C4-2B (cell line): ENCODE results near the gene ADISSP.
A peak's percentile ranks its signal among the peaks of the same experiment; 100 is the strongest.

Experiments used
- H3K27ac ChIP-seq: fragments of 450-650 bp; 2 replicates; pipeline ENCODE4 v1.5.1; 2017
- ZFX ChIP-seq: fragments of 450-650 bp; IDR thresholded peaks from 2 replicates; pipeline ENCODE4 v1.6.1; 2017
- TF ChIP-seq, protein P1 (sequence below): fragments of 450-650 bp; conservative IDR thresholded peaks from 2 replicates; pipeline ENCODE4 v1.5.1; 2017; ENCODE audit warnings: mild to moderate bottlenecking

ADISSP gene

DNA sequence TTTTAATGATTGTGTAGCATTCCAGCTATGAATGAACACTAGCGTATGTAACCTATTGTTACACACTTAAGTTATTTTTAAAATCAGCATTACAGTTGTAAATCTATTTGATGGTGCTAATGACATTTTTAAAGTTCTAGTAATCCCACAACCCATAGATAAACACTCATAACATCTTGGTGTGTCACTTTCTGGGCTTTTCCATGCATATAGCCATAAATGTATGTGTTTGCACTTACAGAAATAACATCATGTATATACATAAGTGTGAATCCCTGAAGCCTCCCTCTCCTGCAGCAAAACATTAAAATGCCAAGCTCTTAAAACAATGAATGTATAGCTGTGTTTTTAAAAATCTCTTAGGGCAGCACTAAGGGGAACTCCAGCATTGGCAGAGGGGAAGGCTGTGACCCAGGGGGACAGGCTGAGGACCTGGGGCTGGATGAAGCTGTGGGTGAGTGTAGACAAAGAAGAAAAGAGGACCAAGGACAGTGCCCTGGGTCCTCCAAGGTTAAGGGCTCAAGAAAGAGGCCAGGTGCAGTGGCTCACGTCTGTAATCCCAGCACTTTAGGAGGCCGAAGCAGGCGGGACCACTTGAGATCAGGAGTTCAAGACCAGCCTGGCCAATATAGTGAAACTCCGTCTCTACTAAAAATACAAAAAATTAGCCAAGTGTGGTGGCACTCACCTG is 19.9 kb upstream of the ADISSP start:
- TF ChIP-seq, protein P1, sequence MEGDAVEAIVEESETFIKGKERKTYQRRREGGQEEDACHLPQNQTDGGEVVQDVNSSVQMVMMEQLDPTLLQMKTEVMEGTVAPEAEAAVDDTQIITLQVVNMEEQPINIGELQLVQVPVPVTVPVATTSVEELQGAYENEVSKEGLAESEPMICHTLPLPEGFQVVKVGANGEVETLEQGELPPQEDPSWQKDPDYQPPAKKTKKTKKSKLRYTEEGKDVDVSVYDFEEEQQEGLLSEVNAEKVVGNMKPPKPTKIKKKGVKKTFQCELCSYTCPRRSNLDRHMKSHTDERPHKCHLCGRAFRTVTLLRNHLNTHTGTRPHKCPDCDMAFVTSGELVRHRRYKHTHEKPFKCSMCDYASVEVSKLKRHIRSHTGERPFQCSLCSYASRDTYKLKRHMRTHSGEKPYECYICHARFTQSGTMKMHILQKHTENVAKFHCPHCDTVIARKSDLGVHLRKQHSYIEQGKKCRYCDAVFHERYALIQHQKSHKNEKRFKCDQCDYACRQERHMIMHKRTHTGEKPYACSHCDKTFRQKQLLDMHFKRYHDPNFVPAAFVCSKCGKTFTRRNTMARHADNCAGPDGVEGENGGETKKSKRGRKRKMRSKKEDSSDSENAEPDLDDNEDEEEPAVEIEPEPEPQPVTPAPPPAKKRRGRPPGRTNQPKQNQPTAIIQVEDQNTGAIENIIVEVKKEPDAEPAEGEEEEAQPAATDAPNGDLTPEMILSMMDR, result no peak
- no peak for TF ChIP-seq ZFX
- no peak overlapping the region for H3K27ac ChIP-seq

DNA sequence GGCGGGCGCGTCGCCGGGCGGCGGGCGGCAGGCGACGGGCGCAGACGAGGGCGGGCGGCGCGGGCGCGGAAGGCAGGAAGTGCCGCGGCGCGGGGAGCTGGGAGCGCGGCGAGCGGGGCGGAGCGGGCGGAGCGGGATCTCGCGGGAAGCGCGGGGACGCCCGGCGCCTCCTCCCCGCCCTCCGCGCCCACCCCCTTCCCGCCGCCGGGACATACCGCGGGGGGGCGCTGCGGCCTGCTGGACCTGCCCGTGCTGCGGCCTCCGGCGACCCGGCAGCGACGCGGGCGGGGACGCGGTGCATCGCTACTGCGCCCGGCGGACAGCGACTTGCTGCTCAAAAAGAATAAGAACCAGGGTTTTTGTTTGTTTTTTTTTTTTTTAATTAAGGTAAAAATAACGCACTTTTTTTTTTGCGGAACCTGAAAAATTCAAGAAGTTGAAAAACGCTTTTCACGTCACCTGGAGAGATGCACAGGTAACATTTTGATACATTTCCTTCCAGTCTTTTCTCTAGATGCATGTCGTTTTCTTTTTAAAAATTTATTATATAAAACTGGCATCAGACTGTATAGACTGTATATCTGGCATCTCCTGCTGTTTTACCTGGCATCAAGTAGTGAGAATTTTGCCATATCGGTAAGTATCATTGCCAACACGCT is 19.2 kb upstream of the ADISSP start, which contains the start of gene CENPB:
CENPB (minus strand) TSS at position 76 of the 659 bp plus-strand sequence. CDS start 257 bp downstream, outside the sequence.
- peak within 1 kb of the TSS; percentile 94 for H3K27ac ChIP-seq

DNA sequence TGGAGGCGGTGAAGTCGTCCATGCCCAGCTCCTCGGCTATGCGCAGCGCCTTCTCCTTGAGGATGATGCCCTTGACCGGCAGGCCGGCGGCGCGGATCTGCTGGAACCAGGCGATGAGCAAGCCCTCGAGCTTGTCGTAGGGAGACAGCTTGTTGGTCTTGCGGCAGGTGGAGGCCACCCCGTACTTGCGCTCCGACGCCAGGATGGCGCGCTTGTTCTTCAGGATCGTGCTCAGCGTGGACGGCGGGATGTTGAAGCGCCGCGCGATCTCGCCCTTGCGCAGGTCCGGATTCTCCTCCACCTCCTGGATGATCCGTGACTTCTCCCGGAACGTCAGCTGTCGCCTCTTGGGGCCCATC is 18.6 kb upstream of the ADISSP start:
- TF ChIP-seq, protein P1, result no peak
- no peak for TF ChIP-seq ZFX
- peak overlapping the region; percentile 94 for H3K27ac ChIP-seq

More for the DNA sequence above, 19.2 kb upstream of the ADISSP start, which contains the start of gene CENPB:
- no peak for TF ChIP-seq ZFX
- TF ChIP-seq, protein P1, result peak; percentile 93

DNA sequence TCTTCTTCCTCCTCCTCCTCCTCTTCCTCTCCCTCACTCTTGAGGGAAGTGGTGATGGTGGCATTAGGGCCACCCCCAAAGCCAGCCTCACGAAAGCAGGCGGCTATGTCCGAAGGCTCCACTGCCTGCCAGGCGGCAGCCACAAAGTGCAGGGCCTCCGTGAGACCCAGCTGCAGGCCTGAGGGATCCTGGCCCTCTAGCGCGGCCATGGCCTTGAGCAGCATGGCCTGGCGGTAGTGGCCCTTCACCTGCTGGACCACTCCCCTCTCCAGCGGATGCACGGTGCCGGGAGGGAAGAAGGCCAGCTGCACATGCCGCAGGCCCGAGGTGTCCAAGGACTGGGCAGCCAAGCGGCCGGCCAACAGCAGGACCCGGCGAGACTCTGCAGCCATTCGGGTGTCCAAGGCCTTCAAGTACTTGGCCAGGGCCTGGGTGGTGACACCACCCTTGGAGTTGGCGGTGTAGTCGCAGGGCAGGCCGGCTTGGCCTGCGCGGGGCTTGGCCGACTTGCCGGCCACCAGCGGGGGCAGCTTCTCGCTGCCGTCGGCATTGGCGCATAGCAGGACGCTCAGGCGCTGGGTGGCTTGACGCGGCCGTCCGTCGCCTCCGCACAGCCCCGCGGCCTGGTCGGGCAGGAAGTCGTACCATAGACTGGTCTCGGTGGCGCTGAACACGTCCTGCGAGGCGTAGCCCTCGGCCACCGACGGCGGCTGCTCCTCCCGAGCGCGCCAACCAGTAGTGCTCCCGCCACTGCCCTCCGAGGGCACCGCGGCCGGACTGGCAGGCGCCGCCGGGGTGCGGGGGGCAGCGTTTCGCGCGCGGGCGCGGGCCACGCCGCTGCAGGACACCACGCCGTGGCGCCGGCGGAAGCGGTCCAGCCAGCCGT is 17.9 kb upstream of the ADISSP start:
- TF ChIP-seq, protein P1, result no peak
- TF ChIP-seq ZFX, result peak; percentile 58; the same call in 1 of the 2 replicates
- peak overlapping the region; percentile 94 for H3K27ac ChIP-seq

DNA sequence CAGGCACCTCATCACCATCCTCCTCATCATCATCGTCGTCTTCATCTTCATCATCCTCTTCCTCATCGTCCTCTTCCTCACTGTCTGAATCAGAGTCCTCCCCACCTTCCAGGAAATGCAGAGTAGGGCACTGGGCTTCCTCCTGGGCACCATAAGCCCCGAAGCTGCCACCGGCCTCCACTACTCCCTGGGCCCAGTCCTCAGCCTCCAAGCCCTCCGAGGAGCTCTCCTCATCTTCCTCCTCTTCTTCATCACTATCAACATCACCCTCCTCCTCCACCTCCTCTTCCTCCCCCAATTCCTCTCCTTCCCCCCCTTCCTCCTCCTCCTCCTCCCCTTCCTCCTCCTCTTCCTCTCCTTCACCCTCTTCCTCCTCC is 17.3 kb upstream of the ADISSP start:
- H3K27ac ChIP-seq, result peak overlapping the region; percentile 94
- TF ChIP-seq ZFX, result no peak
- TF ChIP-seq, protein P1, result no peak

DNA sequence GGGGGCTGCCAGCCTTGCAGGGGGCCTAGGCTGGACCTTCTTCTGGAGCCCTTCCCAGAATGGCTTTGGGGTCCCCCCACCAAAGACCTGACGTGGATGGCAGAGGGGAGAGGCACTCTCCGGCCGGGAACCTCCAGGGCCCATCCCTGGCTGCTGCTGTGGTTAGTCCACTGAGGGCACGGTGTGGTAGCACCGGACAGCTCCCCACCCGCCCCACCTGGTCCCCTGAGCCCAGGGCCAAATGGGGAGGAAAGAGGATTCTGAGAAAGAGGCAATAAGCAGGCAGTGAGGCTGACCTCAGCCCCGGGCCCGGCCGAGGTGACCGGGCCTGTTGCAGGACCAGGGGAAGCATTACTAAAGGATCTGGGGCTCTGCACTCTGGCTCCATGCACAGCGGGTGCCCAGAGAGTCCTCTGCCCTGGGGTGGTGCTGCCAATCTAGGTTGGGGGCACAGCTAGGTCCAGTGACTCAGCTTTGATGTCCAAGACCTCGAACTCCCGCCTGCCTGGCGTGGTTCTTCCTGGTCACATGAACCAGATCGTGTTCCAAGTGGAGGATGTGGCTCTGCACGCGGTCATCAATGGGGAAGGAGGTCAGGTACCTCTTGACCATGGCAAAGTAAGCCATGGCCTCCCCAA is 16.8 kb upstream of the ADISSP start:
- peak overlapping the region; percentile 94; the same call in 1 of the 2 replicates for H3K27ac ChIP-seq
- no peak for TF ChIP-seq ZFX
- TF ChIP-seq, protein P1, result no peak
